Small intestine (tissue), 7 donors: ENCODE measurements around the gene CFAP46. TPM values are rescaled to one million over a fixed set of nuclear protein-coding genes. Genes with fewer than 3 reads are reported as not detected.

ENCODE experiments used
- DNase-seq, 2 donors: peaks; one replicate each; pipeline versions ENCODE4 v3.0.0 to v3.0.0-alpha.2; 2013
- FAIRE-seq: peaks from 2 replicates; lab custom pipeline; 2012; peaks lifted over from hg19 to GRCh38; lab: Jason Lieb, UNC
- H3K27ac ChIP-seq, 3 donors: one replicate each; pipeline ENCODE4 v1.5.1; 2013; ENCODE audit warnings: low read length in 2 of 3, mild to moderate bottlenecking in 2 of 3, control low read depth in 1 of 3, inconsistent platforms in 1 of 3, low read depth in 1 of 3, moderate library complexity in 1 of 3
- H3K27me3 ChIP-seq, 3 donors: one replicate each; pipeline ENCODE4 v1.6.1; 2013; ENCODE audit warnings: low read length in 3 of 3, inconsistent platforms in 1 of 3; ENCODE audit not compliant: control insufficient read depth in 3 of 3, insufficient read depth in 3 of 3
- H3K36me3 ChIP-seq, 3 donors: one replicate each; pipeline ENCODE4 v1.6.1; 2013; ENCODE audit warnings: low read length in 3 of 3, inconsistent platforms in 1 of 3, low read depth in 1 of 3, mild to moderate bottlenecking in 1 of 3, moderate library complexity in 1 of 3; ENCODE audit not compliant: control insufficient read depth in 3 of 3, insufficient read depth in 2 of 3
- H3K4me1 ChIP-seq, 3 donors: one replicate each; pipeline ENCODE4 v1.6.1; 2013; ENCODE audit warnings: low read length in 2 of 3, inconsistent platforms in 1 of 3, low read depth in 1 of 3, mild to moderate bottlenecking in 1 of 3, moderate library complexity in 1 of 3; ENCODE audit not compliant: control insufficient read depth in 3 of 3, insufficient read depth in 2 of 3
- H3K4me3 ChIP-seq, 3 donors: one replicate each; pipeline ENCODE4 v1.5.1; 2013; ENCODE audit warnings: low read length in 3 of 3, control low read depth in 1 of 3, inconsistent platforms in 1 of 3, low read depth in 1 of 3, mild to moderate bottlenecking in 1 of 3, moderate library complexity in 1 of 3
- H3K9me3 ChIP-seq, 2 donors: one replicate each; pipeline ENCODE4 v1.6.1; 2013; ENCODE audit warnings: low read depth in 1 of 2, low read length in 1 of 2; ENCODE audit not compliant: control insufficient read depth in 2 of 2, insufficient read depth in 1 of 2
- WGBS, 3 donors: extraction: QIAGEN DNeasy Blood & Tissue Kit; methylation state at CpG; one replicate each; pipeline ENCODE4 v1.1.7; 2013; 5-methylcytosine and 5-hydroxymethylcytosine counted together
- polyA plus RNA-seq, 4 donors: library from polyadenylated mRNA; stranded (reverse) in 3 of 4; unstranded in 1 of 4; fragments of 200-250 nt in 3 of 4; fragments of 120-200 nt in 1 of 4; gene quantifications; one replicate each; pipeline versions ENCODE4 v1.2.1 to v1.2.3, GENCODE V29; 2013
- donor health status: healthy with polysubstance abuse.
- donor health status: control.
- donor health status: control.
- donor health status: Bipolar disorder and iron deficiency.
- donor health status: healthy.

CFAP46 gene
- polyA plus RNA-seq, 4 donors = 0.27 to 0.43 TPM; not detected in 2

GRCh38 chr10:132783165-132783939 is 159.0 kb downstream of the CFAP46 start:
- Histone ChIP-seq H3K36me3 (peaks cover 5 to 35% (median 17%) of the 10 kb centered on the region in 3 donors), H3K4me3 (no peak overlapping the region), H3K4me1 (no peaks in the 10 kb centered on the region), H3K27me3 (peaks cover 20 to 35% (median 26%) of the 10 kb centered on the region in 3 donors), H3K9me3 (peaks cover 0 to 4% of the 10 kb centered on the region in 2 donors), H3K27ac (no peak overlapping the region)
- 85 to 88% (median 87%) methylated on average over 30 of the region's 30 CpGs for WGBS, 3 donors
- FAIRE-seq (no peak), DNase-seq (no peak)

GRCh38 chr10:132781556-132781955 is 160.8 kb downstream of the CFAP46 start:
- Histone ChIP-seq H3K4me1 (no peaks in the 10 kb centered on the region), H3K9me3 (peaks cover 0 to 4% of the 10 kb centered on the region in 2 donors), H3K4me3 (no peak overlapping the region), H3K27me3 (peaks cover 2 to 21% (median 21%) of the 10 kb centered on the region in 3 donors), H3K36me3 (peaks cover 5 to 46% (median 17%) of the 10 kb centered on the region in 3 donors), H3K27ac (no peak overlapping the region)
- FAIRE-seq (no peak), DNase-seq (no peak)
- 96 to 99% (median 98%) methylated on average over 20 of the region's 20 CpGs for WGBS, 3 donors

- peaks cover 5 to 46% (median 17%) of the 10 kb centered on the region in 3 donors for H3K36me3 ChIP-seq
- H3K27me3 ChIP-seq = peaks cover 0 to 19% (median 17%) of the 10 kb centered on the region in 3 donors
- H3K27ac ChIP-seq = no peak overlapping the region
- H3K4me1 ChIP-seq = no peaks in the 10 kb centered on the region
- FAIRE-seq (no peak), DNase-seq (no peak)
- peaks cover 0 to 4% of the 10 kb centered on the region in 2 donors for H3K9me3 ChIP-seq
- H3K4me3 ChIP-seq = no peak overlapping the region
- WGBS, 3 donors = 84 to 94% (median 91%) methylated on average over 12 of the region's 12 CpGs
Observed at GRCh38 chr10:132780356-132780755, 162.0 kb downstream of the CFAP46 start.

GRCh38 chr10:132779549-132780294 is 162.6 kb downstream of the CFAP46 start:
- FAIRE-seq = no peak
- no peak for DNase-seq
- H3K27me3 ChIP-seq = peaks cover 0 to 16% (median 15%) of the 10 kb centered on the region in 3 donors
- WGBS, 3 donors = 95 to 96% (median 95%) methylated on average over 39 to 41 of the region's 41 CpGs
- no peak overlapping the region for H3K27ac ChIP-seq
- no peaks in the 10 kb centered on the region for H3K4me1 ChIP-seq
- peaks cover 5 to 46% (median 17%) of the 10 kb centered on the region in 3 donors for H3K36me3 ChIP-seq
- H3K4me3 ChIP-seq = no peak overlapping the region
- peaks cover 0 to 4% of the 10 kb centered on the region in 2 donors for H3K9me3 ChIP-seq

GRCh38 chr10:132777441-132777840 is 164.9 kb downstream of the CFAP46 start:
- Histone ChIP-seq H3K9me3 (no peaks in the 10 kb centered on the region), H3K36me3 (peaks cover 2 to 50% (median 15%) of the 10 kb centered on the region in 3 donors), H3K27ac (no peak overlapping the region), H3K4me3 (no peak overlapping the region), H3K27me3 (no peaks in the 10 kb centered on the region), H3K4me1 (no peaks in the 10 kb centered on the region)
- FAIRE-seq = no peak
- no peak for DNase-seq
- WGBS, 3 donors = 92 to 97% (median 97%) methylated on average over 14 of the region's 14 CpGs

GRCh38 chr10:132776821-132777220 is 165.5 kb downstream of the CFAP46 start:
- 88 to 97% (median 92%) methylated on average over 17 to 18 of the region's 18 CpGs for WGBS, 3 donors
- peaks cover 0 to 44% (median 15%) of the 10 kb centered on the region in 3 donors for H3K36me3 ChIP-seq
- DNase-seq = no peak

GRCh38 chr10:132776186-132776585 is 166.2 kb downstream of the CFAP46 start:
- H3K27me3 ChIP-seq = no peaks in the 10 kb centered on the region
- H3K27ac ChIP-seq = no peak overlapping the region
- H3K9me3 ChIP-seq = no peaks in the 10 kb centered on the region
- no peak overlapping the region for H3K4me3 ChIP-seq
- FAIRE-seq (no peak), DNase-seq (no peak)
- WGBS, 3 donors = 60 to 88% (median 76%) methylated on average over 17 to 18 of the region's 18 CpGs
- H3K4me1 ChIP-seq = no peaks in the 10 kb centered on the region
- peaks cover 0 to 40% (median 11%) of the 10 kb centered on the region in 3 donors for H3K36me3 ChIP-seq

More at GRCh38 chr10:132776821-132777220, 165.5 kb downstream of the CFAP46 start:
- H3K27ac ChIP-seq = no peak overlapping the region
- FAIRE-seq = no peak
- no peaks in the 10 kb centered on the region for H3K27me3 ChIP-seq
- no peaks in the 10 kb centered on the region for H3K4me1 ChIP-seq
- H3K9me3 ChIP-seq = no peaks in the 10 kb centered on the region
- no peak overlapping the region for H3K4me3 ChIP-seq
